Stomach (tissue), 4 donors: ENCODE results near the gene PACS2.

Source experiments
- CTCF ChIP-seq, 7 experiments: fragments of 450-650 bp in 4 of 7; fragments of 200-600 bp in 3 of 7; sonication (generic) in 3 of 7; IDR thresholded peaks; one replicate each; pipeline ENCODE4 v1.5.1; 2016 to 2019; ENCODE audit warnings: antibody characterized with exemption in 7 of 7, control low read depth in 2 of 7, mild to moderate bottlenecking in 1 of 7
- EP300 ChIP-seq: sonication (generic); formaldehyde crosslinking; IDR thresholded peaks from one replicate; pipeline ENCODE4 v1.6.1; 2017; ENCODE audit warnings: antibody characterized with exemption
- POLR2A ChIP-seq, 4 donors: fragments of 450-650 bp; IDR thresholded peaks; one replicate each; pipeline ENCODE4 v1.6.1; 2016; ENCODE audit warnings: antibody characterized with exemption in 4 of 4, control low read depth in 2 of 4, mild to moderate bottlenecking in 1 of 4, moderate library complexity in 1 of 4
- POLR2AphosphoS5 ChIP-seq, 3 donors: sonication (generic); formaldehyde crosslinking; IDR thresholded peaks; one replicate each; pipeline ENCODE4 v1.6.1; 2016; ENCODE audit warnings: antibody characterized with exemption in 3 of 3

GRCh38 chr14:105275267-105275946 is 39.1 kb upstream of the PACS2 start:
- TF ChIP-seq CTCF (IDR thresholded peaks at IDR 0.05) = no peak
- no peak for TF ChIP-seq EP300
- TF ChIP-seq POLR2A (IDR thresholded peaks at IDR 0.05) = no peak
- TF ChIP-seq POLR2AphosphoS5 (IDR thresholded peaks at IDR 0.05) = no peak
